ENCODE results near the gene GRM4. TPM values are rescaled to one million over a fixed set of nuclear protein-coding genes. Genes with fewer than 3 reads are reported as not detected.

Gene GRM4
- total and polyA plus RNA-seq, 9 of the 15 experiments (the other 6 are each of a cell fraction or from before 2014, with no cell fraction given) = 0.18 TPM; not detected in 8

DNA sequence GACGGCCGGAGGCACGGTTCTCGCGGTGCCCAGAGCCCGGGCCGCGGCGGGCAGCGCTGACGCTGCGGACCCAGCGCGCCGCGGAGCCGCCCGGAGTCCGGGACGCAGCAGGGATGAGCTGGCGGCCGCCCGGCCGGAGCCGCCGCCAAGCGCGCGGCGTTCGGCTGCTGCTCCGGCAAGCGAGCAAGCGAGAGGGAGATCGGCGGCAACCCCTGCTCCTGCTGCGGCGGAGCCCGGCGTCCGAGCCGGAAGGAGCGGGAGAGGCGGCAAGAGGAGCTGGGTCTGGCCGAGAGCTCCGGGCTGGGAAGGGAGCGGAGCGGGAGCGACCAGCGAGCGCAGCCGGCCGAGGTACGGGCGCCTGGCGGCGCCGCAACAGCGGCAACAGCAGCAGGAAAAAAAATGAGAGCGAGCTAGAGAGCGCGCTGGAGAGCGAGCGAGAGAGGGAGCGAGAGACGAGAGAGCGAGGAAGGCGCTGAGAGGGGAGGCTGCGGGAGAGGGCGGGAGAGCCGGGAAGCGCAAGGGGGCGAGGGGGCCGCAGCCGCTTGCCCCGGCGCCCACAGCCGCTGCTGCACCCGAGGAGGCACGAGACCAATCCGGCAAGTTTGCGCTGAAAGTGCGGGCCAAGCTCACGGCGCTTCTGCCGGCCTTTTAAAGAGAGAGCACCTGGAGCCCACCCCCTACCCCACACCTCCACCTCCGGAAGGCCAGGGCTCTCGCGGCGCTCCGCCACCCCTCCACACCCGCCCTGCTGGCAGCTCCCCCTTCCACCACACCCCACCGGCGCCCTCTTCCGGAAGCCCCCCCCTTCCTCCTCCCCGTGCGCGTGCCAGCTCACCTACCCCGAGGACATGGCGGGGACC lies 496 bp downstream of the GRM4 start:
- no TSS peak for BruUV-seq (replicated peaks)
- ChIA-PET POLR2A (interaction anchor here (0.7 kb wide), 1 partner anchor 480 kb away, joined by 3 read pairs; no protein-coding TSS in a partner anchor), CTCF (ENCODE audit: low intra/inter-chr PET ratio) (interaction anchor here (0.7 kb wide), 1 partner anchor 84 kb away, joined by 3 read pairs; no protein-coding TSS in a partner anchor)
- FAIRE-seq (no peak), ATAC-seq (no peak), DNase-seq (ENCODE audit: extremely low read depth in 1 of 4, low spot score in 3 of 4) (peak in 3 of 4 experiments; percentile 21 to 51 (median 48))
- no peak overlapping the region for H3K27ac ChIP-seq (ENCODE audit: extremely low read depth, low read depth, low read length)
- H3K4me1 ChIP-seq (replicated peaks in 1 of 2; ENCODE audit: control insufficient read depth in 2 of 2, insufficient read depth in 2 of 2, low read length in 2 of 2) = peaks cover 0 to 41% of the 10 kb centered on the region in 2 experiments; a peak in 2 of 5 replicates
- H3K9me1 ChIP-seq (ENCODE audit: control insufficient read depth, insufficient read depth, low read length) = no peaks in the 10 kb centered on the region
- no peaks in the 10 kb centered on the region for H3K9me3 ChIP-seq (replicated peaks; ENCODE audit: control insufficient read depth, insufficient read depth, low read depth, low read length)
- intact Hi-C loops (cut with micrococcal nuclease) (loop anchor here (10.0 kb wide), 1 partner anchor 291 kb away; no protein-coding TSS in a partner anchor), in situ Hi-C loops (cut with MboI) (no loop called here)
- no peak overlapping the region for H3K4me3 ChIP-seq
- H3K36me3 ChIP-seq (ENCODE audit: control insufficient read depth, insufficient read depth, low read length) = no peaks in the 10 kb centered on the region
- H3K79me2 ChIP-seq (ENCODE audit: control insufficient read depth, insufficient read depth, low read length) = no peaks in the 10 kb centered on the region
- H4K20me1 ChIP-seq (replicated peaks; ENCODE audit: control insufficient read depth, insufficient read depth, low read length) = peaks cover 4% of the 10 kb centered on the region
- no peak overlapping the region for H3K9ac ChIP-seq (ENCODE audit: insufficient read depth in 1 of 2, low read depth in 2 of 2, low read length in 2 of 2)
- H2AFZ ChIP-seq (ENCODE audit: low read depth, low read length) = no peak overlapping the region
- no peak overlapping the region for H3K4me2 ChIP-seq (ENCODE audit: insufficient read depth, low read length)
- H3K27me3 ChIP-seq (ENCODE audit: control insufficient read depth in 2 of 2, insufficient read depth in 2 of 2, low read length in 2 of 2) = peaks cover 18 to 75% of the 10 kb centered on the region in 2 experiments; a peak in 4 of 5 replicates
- 23% methylated on average over 75 of the region's 100 CpGs for WGBS (ENCODE audit: insufficient coverage, low coverage, missing lambda C conversion rate)
- TF ChIP-seq VEZF1 (CRISPR knock-in tag; IDR thresholded peaks at IDR 0.05) (peak; percentile 45), ZNF224 (CRISPR knock-in tag; IDR thresholded peaks at IDR 0.05) (no peak), ZFPM2 (CRISPR knock-in tag; IDR thresholded peaks at IDR 0.05) (no peak), HDAC6 (IDR thresholded peaks at IDR 0.05; ENCODE audit: low read depth, low read length) (0 out of 2 replicates have a peak, but pooled peaks have one; percentile 64), MYNN (IDR thresholded peaks at IDR 0.05) (no peak), MYNN (CRISPR knock-in tag; IDR thresholded peaks at IDR 0.05) (no peak), PHB (CRISPR knock-in tag; IDR thresholded peaks at IDR 0.05) (no peak), GATAD2B (IDR thresholded peaks at IDR 0.05; ENCODE audit: borderline replicate concordance) (no peak), UBTF (IDR thresholded peaks at IDR 0.05; ENCODE audit: borderline replicate concordance in 1 of 2, low read depth in 2 of 2, low read length in 2 of 2) (peak; percentile 85 to 88; a peak in 3 of 4 replicates), ZNF609 (CRISPR knock-in tag; IDR thresholded peaks at IDR 0.05; ENCODE audit: borderline replicate concordance) (no peak), ETS2 (tag; IDR thresholded peaks at IDR 0.05; ENCODE audit: borderline replicate concordance, poor library complexity, severe bottlenecking) (no peak), ZBTB8A (IDR thresholded peaks at IDR 0.05; ENCODE audit: partially characterized antibody) (no peak)
